SK-N-SH (cell line): ENCODE measurements around the gene TMEM179. TPM values are rescaled to one million over a fixed set of nuclear protein-coding genes. Genes with fewer than 3 reads are reported as not detected.

Experiments used
- CTCF ChIA-PET: fragments of 300-600, 350-600 bp; formaldehyde crosslinking; extraction: SDS; loops from one replicate; lab custom pipeline; 2021; lab: Yijun Ruan, JAX
- POLR2A ChIA-PET: fragments of 350-600 bp; sonication (Branson Sonifier 250); formaldehyde crosslinking; extraction: SDS; loops from one replicate; lab custom pipeline; 2020; ENCODE audit warnings: antibody characterized with exemption, inconsistent platforms; lab: Yijun Ruan, JAX
- DNase-seq: peaks from one replicate; pipeline ENCODE4 v3.0.0; 2012
- H2AFZ ChIP-seq: fragments of 200-600 bp; sonication (generic); 2 replicates; pipeline ENCODE4 v1.8.1; 2016; ENCODE audit warnings: antibody characterized with exemption, mild to moderate bottlenecking, low read depth
- H3F3A ChIP-seq: fragments of 200-600 bp; sonication (generic); replicated peaks from 2 replicates; pipeline ENCODE3; 2016; ENCODE audit warnings: antibody characterized with exemption, mild to moderate bottlenecking; ENCODE audit not compliant: insufficient read depth
- H3K27ac ChIP-seq, 2 experiments: fragments of 200-500 bp in 1 of 2; fragments of 200-600 bp in 1 of 2; sonication (Bioruptor generic) in 1 of 2; sonication (generic), shearing (Covaris generic) in 1 of 2; 2 replicates each; pipeline versions ENCODE4 v1.5.1 to v1.6.1; 2014 to 2016; ENCODE audit warnings: low read depth in 2 of 2, inconsistent platforms in 1 of 2, low read length in 1 of 2, mild to moderate bottlenecking in 1 of 2, mixed read lengths in 1 of 2
- H3K27me3 ChIP-seq: fragments of 200-600 bp; sonication (generic), shearing (Covaris generic); 2 replicates; pipeline ENCODE4 v1.6.1; 2016; ENCODE audit warnings: mixed run types; ENCODE audit not compliant: insufficient read depth
- H3K36me3 ChIP-seq, 2 experiments: fragments of 200-500 bp in 1 of 2; fragments of 200-600 bp in 1 of 2; sonication (Bioruptor generic) in 1 of 2; sonication (generic) in 1 of 2; replicated peaks in 1 of 2; 2 replicates each; pipeline versions ENCODE3 to v1.5.1; 2014 to 2016; ENCODE audit warnings: low read length in 1 of 2, mild to moderate bottlenecking in 1 of 2; ENCODE audit not compliant: insufficient read depth in 2 of 2, control insufficient read depth in 1 of 2
- H3K4me1 ChIP-seq, 2 experiments: fragments of 200-500 bp in 1 of 2; fragments of 200-600 bp in 1 of 2; sonication (Bioruptor generic) in 1 of 2; sonication (generic), shearing (Covaris generic) in 1 of 2; 2 replicates each; pipeline versions ENCODE4 v1.5.1 to v1.6.1; 2014 to 2016; ENCODE audit warnings: low read depth in 1 of 2, low read length in 1 of 2, mixed run types in 1 of 2; ENCODE audit not compliant: insufficient read depth in 2 of 2, control insufficient read depth in 1 of 2
- H3K4me2 ChIP-seq: fragments of 200-600 bp; sonication (generic), shearing (Covaris generic); 2 replicates; pipeline ENCODE4 v1.6.1; 2017; ENCODE audit warnings: mixed run types
- H3K4me3 ChIP-seq, 2 experiments: fragments of 200-500 bp in 1 of 2; fragments of 200-600 bp in 1 of 2; sonication (Bioruptor generic) in 1 of 2; sonication (generic), shearing (Covaris generic) in 1 of 2; 2 replicates each; pipeline versions ENCODE4 v1.5.1 to v1.8.1; 2014 to 2016; ENCODE audit warnings: low read depth in 2 of 2, inconsistent platforms in 1 of 2, low read length in 1 of 2, mild to moderate bottlenecking in 1 of 2, mixed read lengths in 1 of 2, moderate library complexity in 1 of 2
- H3K79me2 ChIP-seq: fragments of 200-600 bp; sonication (generic); 2 replicates; pipeline ENCODE4 v1.8.1; 2017; ENCODE audit warnings: mild to moderate bottlenecking; ENCODE audit not compliant: insufficient read depth
- H3K9ac ChIP-seq: fragments of 200-600 bp; sonication (generic); 2 replicates; pipeline ENCODE4 v1.6.1; 2017; ENCODE audit warnings: mixed run types
- H3K9me2 ChIP-seq: fragments of 200-600 bp; sonication (generic); 2 replicates; pipeline ENCODE4 v1.6.1; 2017; ENCODE audit warnings: mixed run types
- H3K9me3 ChIP-seq: fragments of 200-600 bp; sonication (generic); 2 replicates; pipeline ENCODE4 v1.6.1; 2017; ENCODE audit warnings: mixed run types, mild to moderate bottlenecking, moderate library complexity
- H4K20me1 ChIP-seq: fragments of 200-600 bp; sonication (generic); 2 replicates; pipeline ENCODE4 v1.6.1; 2017; ENCODE audit warnings: mild to moderate bottlenecking, mixed run types; ENCODE audit not compliant: insufficient read depth
- CTCF ChIP-seq: fragments of 200-600 bp; sonication (generic); IDR thresholded peaks from 2 replicates; pipeline ENCODE4 v1.6.1; 2017; ENCODE audit warnings: antibody characterized with exemption, mild to moderate bottlenecking, moderate library complexity
- EP300 ChIP-seq, 2 experiments: IDR thresholded peaks; 2 replicates each; pipeline versions ENCODE4 v1.4.0 to v1.6.1; 2012; ENCODE audit warnings: borderline replicate concordance in 1 of 2, low read depth in 1 of 2, low read length in 1 of 2
- EZH2phosphoT487 ChIP-seq: fragments of 200-600 bp; sonication (generic); IDR thresholded peaks from 2 replicates; pipeline ENCODE4 v1.6.1; 2017; ENCODE audit warnings: low read depth, mixed run types, mild to moderate bottlenecking, antibody characterized with exemption, moderate library complexity, borderline replicate concordance
- FOSL2 ChIP-seq: IDR thresholded peaks from 2 replicates; pipeline ENCODE4 v1.4.0; 2012; ENCODE audit warnings: low read depth, mild to moderate bottlenecking, moderate library complexity, borderline replicate concordance
- GABPA ChIP-seq: IDR thresholded peaks from 2 replicates; pipeline ENCODE4 v1.4.0; 2012; ENCODE audit warnings: low read depth, mild to moderate bottlenecking
- JUND ChIP-seq: IDR thresholded peaks from 2 replicates; pipeline ENCODE4 v1.4.0; 2012
- MAX ChIP-seq: IDR thresholded peaks from 2 replicates; pipeline ENCODE4 v1.4.0; 2012; ENCODE audit warnings: low read depth
- MEF2A ChIP-seq: IDR thresholded peaks from 2 replicates; pipeline ENCODE4 v1.4.0; 2012; ENCODE audit warnings: low read depth, borderline replicate concordance
- MXI1 ChIP-seq: IDR thresholded peaks from 2 replicates; pipeline ENCODE4 v1.6.1; 2012; ENCODE audit warnings: mild to moderate bottlenecking, low read depth, low read length, improper control_type of control experiment
- NFIC ChIP-seq: IDR thresholded peaks from 2 replicates; pipeline ENCODE4 v1.4.0; 2012; ENCODE audit warnings: borderline replicate concordance
- NRF1 ChIP-seq: IDR thresholded peaks from 2 replicates; pipeline ENCODE4 v1.6.1; 2012; ENCODE audit warnings: low read depth, mild to moderate bottlenecking, low read length
- PBX3 ChIP-seq: IDR thresholded peaks from 2 replicates; pipeline ENCODE4; 2012
- POLR2AphosphoS5 ChIP-seq: IDR thresholded peaks from 2 replicates; pipeline ENCODE4 v1.6.1; 2012; ENCODE audit warnings: low read depth, low read length
- RAD21 ChIP-seq: IDR thresholded peaks from 2 replicates; pipeline ENCODE4 v1.6.1; 2012; ENCODE audit warnings: mild to moderate bottlenecking, low read length
- RCOR1 ChIP-seq: fragments of 150-350 bp; IDR thresholded peaks from 2 replicates; pipeline ENCODE4 v1.6.1; 2017; ENCODE audit warnings: antibody characterized with exemption, low read length
- RFX5 ChIP-seq: IDR thresholded peaks from 2 replicates; pipeline ENCODE4 v1.6.1; 2012; ENCODE audit warnings: mild to moderate bottlenecking, improper control_type of control experiment, low read length
- RXRA ChIP-seq: IDR thresholded peaks from 2 replicates; pipeline ENCODE4 v1.4.0; 2012; ENCODE audit warnings: low read depth, mild to moderate bottlenecking, borderline replicate concordance
- SMC3 ChIP-seq: IDR thresholded peaks from 2 replicates; pipeline ENCODE4 v1.6.1; 2012; ENCODE audit warnings: low read depth, low read length, improper control_type of control experiment
- TAF1 ChIP-seq: IDR thresholded peaks from 2 replicates; pipeline ENCODE4 v1.6.1; 2012; ENCODE audit warnings: low read depth, mild to moderate bottlenecking, low read length, moderate library complexity, borderline replicate concordance
- USF2 ChIP-seq: fragments of 150-350 bp; IDR thresholded peaks from 2 replicates; pipeline ENCODE4 v1.6.1; 2017; ENCODE audit warnings: antibody characterized with exemption, low read length, low read depth, borderline replicate concordance
- WGBS: methylation state at CpG from one replicate; pipeline ENCODE4 v1.1.6; 2017; ENCODE audit warnings: low lambda C conversion rate; 5-methylcytosine and 5-hydroxymethylcytosine counted together
- polyA plus RNA-seq, 3 experiments: library from polyadenylated mRNA; depleted of rRNA; stranded (reverse); fragments of >200 nt; gene quantifications; 2 replicates each; pipeline ENCODE4 v1.2.3, GENCODE V29; 2012

Gene TMEM179
- polyA plus RNA-seq, 1 of the 3 experiments (the other 2 are of a cell fraction): 1.7 TPM

GRCh38 chr14:104561632-104562495 is 42.7 kb downstream of the TMEM179 start:
- TF ChIP-seq USF2 (no peak), NRF1 (no peak), POLR2AphosphoS5 (no peak), TAF1 (no peak), EZH2phosphoT487 (no peak), CTCF (no peak), GABPA (no peak), RCOR1 (no peak), FOSL2 (no peak), JUND (no peak), MXI1 (no peak), RXRA (no peak)
- 75% methylated on average over 17 of the region's 23 CpGs for WGBS
- H2AFZ ChIP-seq: no peak overlapping the region
- H3K4me2 ChIP-seq: no peak overlapping the region
- H3K4me3 ChIP-seq: no peak overlapping the region
- no peaks in the 10 kb centered on the region for H4K20me1 ChIP-seq
- H3F3A ChIP-seq: no peaks in the 10 kb centered on the region
- H3K27me3 ChIP-seq: no peaks in the 10 kb centered on the region
- DNase-seq: no peak
- H3K4me1 ChIP-seq: peaks cover 0 to 49% of the 10 kb centered on the region in 2 experiments; a peak in 1 of 4 replicates
- H3K36me3 ChIP-seq: no peaks in the 10 kb centered on the region
- no peaks in the 10 kb centered on the region for H3K9me2 ChIP-seq
- H3K9ac ChIP-seq: no peak overlapping the region
- CTCF ChIA-PET: interaction anchor here (0.8 to 8.9 kb wide), 13 partner anchors 9 to 484 kb away, joined by 3 to 96 read pairs (median 6); partner anchors contain the start of gene C14orf180
- POLR2A ChIA-PET: no interaction called here
- H3K79me2 ChIP-seq: no peaks in the 10 kb centered on the region
- no peak overlapping the region for H3K27ac ChIP-seq
- H3K9me3 ChIP-seq: no peaks in the 10 kb centered on the region

- CTCF ChIA-PET: interaction anchor here (1.1 to 5.9 kb wide), 7 partner anchors 9 to 467 kb away, joined by 3 to 55 read pairs (median 6); no protein-coding TSS in a partner anchor
- DNase-seq: no peak
- Histone ChIP-seq H2AFZ (no peak overlapping the region), H4K20me1 (no peaks in the 10 kb centered on the region), H3K9me3 (no peaks in the 10 kb centered on the region), H3K9ac (no peak overlapping the region), H3K9me2 (no peaks in the 10 kb centered on the region), H3K79me2 (no peaks in the 10 kb centered on the region), H3K4me3 (no peak overlapping the region), H3K27me3 (no peaks in the 10 kb centered on the region), H3F3A (no peaks in the 10 kb centered on the region), H3K36me3 (no peaks in the 10 kb centered on the region), H3K4me1 (peaks cover 0 to 43% of the 10 kb centered on the region in 2 experiments; a peak in 1 of 4 replicates), H3K27ac (no peak overlapping the region), H3K4me2 (no peak overlapping the region)
- 59% methylated on average over 17 of the region's 17 CpGs for WGBS
- POLR2A ChIA-PET: no interaction called here
- TF ChIP-seq EZH2phosphoT487 (no peak), RXRA (no peak), MAX (no peak), PBX3 (no peak), EP300 (IDR thresholded peaks at IDR 0.05; ENCODE audit: borderline replicate concordance in 1 of 2, low read depth in 1 of 2, low read length in 1 of 2) (no peak), TAF1 (no peak), NFIC (no peak), POLR2AphosphoS5 (no peak), CTCF (no peak), SMC3 (no peak), RFX5 (no peak), MEF2A (no peak), FOSL2 (no peak), RAD21 (no peak)
Observed at GRCh38 chr14:104561124-104561557, 43.4 kb downstream of the TMEM179 start.
